Fibroblast of mammary gland (primary cell): ENCODE results near the gene LYSET.
"Not testable (repeated sequence)": the region's sequence is repeated elsewhere in the genome, so short reads cannot be mapped to it uniquely, and the experiment has no call there.

ENCODE experiments used
- DNase-seq: peaks from one replicate; pipeline ENCODE4 v3.0.0-alpha.2; 2010; ENCODE audit warnings: low read depth
- H3K4me3 ChIP-seq: 2 replicates; pipeline ENCODE4 v1.5.1; 2011; ENCODE audit warnings: low read depth, mild to moderate bottlenecking, low read length, moderate library complexity; ENCODE audit not compliant: control insufficient read depth
- CTCF ChIP-seq: conservative IDR thresholded peaks from 2 replicates; pipeline ENCODE4 v1.5.1; 2011; ENCODE audit warnings: low read depth, low read length, inconsistent platforms; ENCODE audit not compliant: control insufficient read depth, insufficient read depth

The LYSET gene

DNA sequence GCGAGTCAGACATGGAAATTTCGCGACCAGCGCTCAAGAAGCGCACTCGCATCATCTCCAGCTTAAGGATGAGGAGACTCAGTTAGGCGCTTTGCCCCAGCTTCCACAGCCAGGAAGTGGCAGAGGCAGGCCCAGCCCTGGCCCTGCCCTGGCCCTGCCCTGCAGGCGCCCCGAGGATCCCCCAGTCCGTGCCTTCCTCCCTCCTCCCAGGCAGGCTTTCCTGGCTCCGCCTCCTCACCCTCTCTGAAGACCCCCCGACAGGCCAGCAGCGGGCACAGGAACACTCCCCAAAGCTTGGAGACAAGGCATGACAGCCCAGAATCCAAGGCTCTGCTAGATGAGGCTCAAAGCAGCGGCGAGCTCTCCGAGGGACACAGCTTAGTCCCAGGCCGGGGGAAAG is 47.0 kb downstream of the LYSET start:
- no peak overlapping the region for H3K4me3 ChIP-seq
- no peak for DNase-seq
- no peak for TF ChIP-seq CTCF

DNA sequence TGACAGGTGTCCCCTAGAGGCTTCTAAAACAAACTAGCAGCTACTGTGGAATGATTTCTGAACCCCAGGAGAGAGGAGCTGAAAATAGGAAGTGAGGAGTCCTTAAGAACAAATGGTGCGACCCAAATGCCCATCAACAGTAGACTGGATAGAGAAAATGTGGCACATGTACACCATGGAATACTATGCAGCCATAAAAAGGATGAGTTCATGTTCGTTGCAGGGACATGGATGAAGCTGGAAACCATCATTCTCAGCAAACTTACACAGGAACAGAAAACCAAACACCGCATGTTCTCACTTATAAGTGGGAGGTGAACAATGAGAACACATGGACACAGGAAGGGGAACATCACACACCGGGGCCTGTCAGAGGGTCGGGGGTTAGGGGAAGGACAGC is 48.0 kb downstream of the LYSET start:
- not testable (repeated sequence) for DNase-seq, H3K4me3 ChIP-seq

DNA sequence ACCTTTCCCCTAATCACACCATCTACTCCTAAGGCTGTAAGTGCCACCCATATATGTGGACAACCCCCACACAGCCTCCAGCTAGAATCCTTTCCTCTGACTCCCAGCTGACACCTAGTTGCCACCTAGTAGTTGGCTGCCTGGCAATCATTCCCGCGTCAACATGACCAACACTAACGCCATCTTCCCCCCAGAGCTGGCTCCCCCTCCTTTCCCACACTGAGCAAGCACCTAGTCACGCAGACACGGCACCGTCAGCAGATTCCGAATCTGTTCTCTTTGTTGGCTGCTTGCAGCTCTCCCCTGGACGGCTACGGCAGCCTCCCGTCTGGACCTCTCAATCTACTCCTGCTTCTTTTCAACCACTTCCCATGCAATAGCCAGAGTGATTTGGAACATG is 49.7 kb downstream of the LYSET start:
- peak; percentile 89 for DNase-seq

More for the DNA sequence above, 49.7 kb downstream of the LYSET start:
- no peak overlapping the region for H3K4me3 ChIP-seq
- no peak for TF ChIP-seq CTCF
